Left renal cortex interstitium (tissue), 4 donors: ENCODE data around the gene CCDC9. TPM values are rescaled to one million over a fixed set of nuclear protein-coding genes. Genes with fewer than 3 reads are reported as not detected.

Experiments
- polyA plus RNA-seq, 4 donors: library from polyadenylated mRNA; unstranded; fragments of 120-200 nt; gene quantifications; one replicate each; pipeline ENCODE4 v1.2.1, GENCODE V29; 2013; ENCODE audit not compliant: insufficient read length in 4 of 4

CCDC9 gene
- polyA plus RNA-seq, 4 donors, result 19.5 to 31.8 (median 29.0) TPM

Other genes starting within 250 kb of the CCDC9 start
- 1 to 10 TPM; 1.3 to 3.6 (median 2.2) TPM for gene NPAS1, start 236.7 kb upstream of the CCDC9 start, polyA plus RNA-seq
- gene TMEM160, start 207.9 kb upstream of the CCDC9 start, polyA plus RNA-seq, result 10 to 100 TPM in 2 of 4 donors, 1 to 10 TPM in 2; 7.7 to 20.1 (median 12.0) TPM
- gene ZC3H4, start 142.7 kb upstream of the CCDC9 start, polyA plus RNA-seq, result 10 to 100 TPM; 34.9 to 38.9 (median 35.9) TPM
- gene SAE1, start 125.7 kb upstream of the CCDC9 start, polyA plus RNA-seq, result 100 to 1,000 TPM; 107 to 131 (median 118) TPM
- 1 to 10 TPM; 1.6 to 2.9 (median 2.6) TPM for gene BBC3, start 25.3 kb upstream of the CCDC9 start, polyA plus RNA-seq
- 10 to 100 TPM in 2 of 4 donors, 1 to 10 TPM in 2; 6.4 to 12.9 (median 10.5) TPM for gene INAFM1, start 18.4 kb downstream of the CCDC9 start, polyA plus RNA-seq
- gene C5AR1, start 53.3 kb downstream of the CCDC9 start, polyA plus RNA-seq, result 10 to 100 TPM in 1 of 4 donors, 1 to 10 TPM in 3; 3.8 to 11.8 (median 6.0) TPM
- gene C5AR2, start 75.7 kb downstream of the CCDC9 start, polyA plus RNA-seq, result under 1 TPM; 0.34 to 0.51 (median 0.45) TPM
- gene DHX34, start 92.8 kb downstream of the CCDC9 start, polyA plus RNA-seq, result 10 to 100 TPM in 3 of 4 donors, 1 to 10 TPM in 1; 9.6 to 21.9 (median 16.0) TPM
- 10 to 100 TPM; 20.1 to 32.2 (median 28.9) TPM for gene MEIS3, start 163.0 kb downstream of the CCDC9 start, polyA plus RNA-seq
- gene SLC8A2, start 215.4 kb downstream of the CCDC9 start, polyA plus RNA-seq, result under 1 TPM; 0.17 to 0.44 (median 0.31) TPM
- gene KPTN, start 227.7 kb downstream of the CCDC9 start, polyA plus RNA-seq, result 10 to 100 TPM; 10.4 to 15.8 (median 12.8) TPM